HFFc6 (cell line): ENCODE results near the gene EGR2. TPM values are rescaled to one million over a fixed set of nuclear protein-coding genes. Genes with fewer than 3 reads are reported as not detected.

ENCODE experiments used
- DNase-seq: peaks from one replicate; pipeline ENCODE4 v3.0.0-alpha.2; 2018
- H3K27ac Mint-ChIP-seq: 2 replicates; pipeline ENCODE4 v1.8.0; 2020; ENCODE audit warnings: mild to moderate bottlenecking, mixed read lengths
- H3K27me3 Mint-ChIP-seq: 2 replicates; pipeline ENCODE4 v1.8.0; 2021; ENCODE audit warnings: mild to moderate bottlenecking, moderate library complexity, mixed read lengths; ENCODE audit not compliant: insufficient read depth
- H3K36me3 Mint-ChIP-seq: 2 replicates; pipeline ENCODE4 v1.8.0; 2021; ENCODE audit warnings: low read depth, mixed read lengths
- H3K4me1 Mint-ChIP-seq: 2 replicates; pipeline ENCODE4 v1.8.0; 2020; ENCODE audit warnings: low read depth, mixed read lengths
- H3K4me3 Mint-ChIP-seq: 2 replicates; pipeline ENCODE4 v1.8.0; 2020; ENCODE audit warnings: mild to moderate bottlenecking, moderate library complexity, mixed read lengths
- H3K9me3 Mint-ChIP-seq: 2 replicates; pipeline ENCODE4 v1.8.0; 2020; ENCODE audit warnings: mild to moderate bottlenecking, mixed read lengths
- CTCF ChIP-seq: fragments of 200-600 bp; sonication (generic); IDR thresholded peaks from 2 replicates; pipeline ENCODE4 v1.5.0; 2021; ENCODE audit warnings: antibody characterized with exemption, mild to moderate bottlenecking
- total RNA-seq, 6 experiments: library from RNA; stranded (reverse); fragmentation: NEBNext Ultra II Directional; extraction: Animal tissue kit (Norgen Biotek cat#: 25700); gene quantifications; 2 replicates in 1 of 6; 3 replicates in 5 of 6; pipeline ENCODE4 v1.2.3, GENCODE V29; 2021

The EGR2 gene
- total RNA-seq, 6 experiments from 2014 or later = 0.13 to 0.64 (median 0.26) TPM

DNA sequence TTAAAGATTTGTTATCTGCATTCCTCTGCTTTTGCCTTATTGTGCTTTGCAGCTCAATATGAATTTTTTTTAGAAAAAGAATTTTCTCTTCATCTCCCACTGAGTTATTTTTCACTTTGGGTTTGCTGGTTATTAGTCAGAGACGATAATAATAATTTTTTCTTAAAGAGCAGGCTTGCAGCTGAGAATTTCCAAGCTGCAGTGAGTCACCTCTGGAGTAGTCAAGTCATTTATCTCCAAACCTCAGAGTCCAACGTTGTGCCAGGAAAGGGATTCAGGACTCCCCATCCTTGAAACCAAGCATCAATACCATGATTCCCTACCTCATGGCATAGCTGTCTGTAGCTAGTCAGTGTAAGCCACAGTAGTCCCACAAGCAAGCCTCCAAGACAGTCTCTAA lies 15.2 kb upstream of the EGR2 start:
- Mint-ChIP-seq H3K4me1 (peaks cover 14% of the 10 kb centered on the region), H3K36me3 (no peaks in the 10 kb centered on the region), H3K27me3 (peaks cover 6% of the 10 kb centered on the region), H3K9me3 (peaks cover 4% of the 10 kb centered on the region; the same call in 1 of the 2 replicates), H3K27ac (no peak overlapping the region), H3K4me3 (no peak overlapping the region)
- peak; percentile 54 for DNase-seq
- no peak for TF ChIP-seq CTCF

DNA sequence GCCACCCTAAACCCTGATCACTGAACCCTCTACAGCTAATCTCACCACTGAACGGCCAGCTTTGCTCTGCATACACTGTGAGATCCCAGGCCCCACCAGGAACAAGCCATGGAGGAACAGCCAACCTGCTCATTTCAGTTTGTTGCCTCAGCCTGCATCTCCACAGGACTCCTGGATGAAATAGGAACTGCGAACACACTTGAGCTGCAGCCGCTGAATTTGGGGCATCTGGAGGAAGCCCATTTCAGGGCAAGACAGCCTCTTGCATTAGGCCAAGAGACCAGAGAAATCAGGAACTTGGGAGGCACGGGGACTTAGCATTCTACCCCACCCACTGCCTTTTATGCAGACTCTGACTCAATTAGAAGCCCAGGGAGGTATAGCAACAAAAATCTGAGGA lies 14.5 kb upstream of the EGR2 start:
- peaks cover 4% of the 10 kb centered on the region; the same call in 1 of the 2 replicates for H3K9me3 Mint-ChIP-seq
- no peak for DNase-seq
- no peaks in the 10 kb centered on the region for H3K36me3 Mint-ChIP-seq
- no peak overlapping the region for H3K27ac Mint-ChIP-seq
- TF ChIP-seq CTCF = no peak
- H3K4me1 Mint-ChIP-seq = peaks cover 14% of the 10 kb centered on the region
- peaks cover 4% of the 10 kb centered on the region for H3K27me3 Mint-ChIP-seq
- no peak overlapping the region for H3K4me3 Mint-ChIP-seq

DNA sequence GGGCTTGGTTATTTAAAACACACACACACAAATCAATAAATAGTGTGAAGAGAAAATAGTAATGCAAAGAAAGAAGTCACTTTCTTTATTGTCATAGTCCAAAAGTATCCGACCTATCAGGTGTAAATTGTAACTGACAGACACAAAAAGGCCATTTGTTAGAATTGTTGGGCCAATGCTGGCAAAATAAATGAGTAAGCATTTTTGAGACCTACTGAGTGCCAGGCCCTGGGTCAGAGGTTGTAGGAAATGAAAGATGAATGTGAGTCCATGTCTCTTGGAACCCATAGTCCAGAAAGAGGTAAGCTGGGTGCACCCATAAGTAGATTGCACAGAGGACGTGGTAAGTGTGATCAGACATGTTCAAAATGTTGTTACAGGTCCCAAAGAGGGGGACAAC lies 13.5 kb upstream of the EGR2 start:
- no peak overlapping the region for H3K27ac Mint-ChIP-seq
- H3K4me3 Mint-ChIP-seq = no peak overlapping the region
- H3K36me3 Mint-ChIP-seq = no peaks in the 10 kb centered on the region
- TF ChIP-seq CTCF = no peak
- H3K27me3 Mint-ChIP-seq = peaks cover 4% of the 10 kb centered on the region
- peaks cover 14% of the 10 kb centered on the region for H3K4me1 Mint-ChIP-seq
- peaks cover 4% of the 10 kb centered on the region; the same call in 1 of the 2 replicates for H3K9me3 Mint-ChIP-seq
- DNase-seq = no peak

GRCh38 chr10:62826273-62826672 lies 10.1 kb upstream of the EGR2 start:
- no peak for DNase-seq
- no peak for TF ChIP-seq CTCF
- Mint-ChIP-seq H3K27ac (no peak overlapping the region), H3K9me3 (no peaks in the 10 kb centered on the region), H3K4me3 (no peak overlapping the region), H3K27me3 (peaks cover 7% of the 10 kb centered on the region), H3K4me1 (peaks cover 8% of the 10 kb centered on the region), H3K36me3 (no peaks in the 10 kb centered on the region)

DNA sequence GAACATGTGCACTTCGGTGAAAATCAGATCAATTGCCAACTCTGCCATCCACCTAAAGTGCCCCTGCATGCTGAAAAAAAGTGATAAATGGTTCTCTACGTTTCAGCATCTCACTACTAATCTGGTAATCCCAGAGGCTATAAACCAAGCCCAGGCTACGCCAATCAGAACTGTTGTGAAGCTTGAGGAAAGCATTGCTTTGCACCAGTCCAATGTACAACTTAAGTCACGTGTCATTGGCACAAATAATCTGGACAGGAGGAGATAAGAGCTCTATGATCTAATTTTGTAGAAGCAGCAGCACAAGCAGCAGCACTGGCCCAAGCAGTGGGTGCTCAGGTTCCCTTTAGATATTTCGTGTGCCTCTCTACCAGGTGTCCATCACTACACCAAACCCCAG lies 4.4 kb upstream of the EGR2 start:
- no peak for TF ChIP-seq CTCF
- H3K27me3 Mint-ChIP-seq = peaks cover 26% of the 10 kb centered on the region
- no peaks in the 10 kb centered on the region for H3K9me3 Mint-ChIP-seq
- no peak for DNase-seq
- no peak overlapping the region for H3K4me3 Mint-ChIP-seq
- no peak overlapping the region for H3K27ac Mint-ChIP-seq
- peaks cover 26% of the 10 kb centered on the region for H3K4me1 Mint-ChIP-seq
- no peaks in the 10 kb centered on the region for H3K36me3 Mint-ChIP-seq
